ENCODE data around the gene ABCD1.
A peak's percentile ranks its signal among the peaks of the same experiment; 100 is the strongest.

Gene ABCD1

DNA sequence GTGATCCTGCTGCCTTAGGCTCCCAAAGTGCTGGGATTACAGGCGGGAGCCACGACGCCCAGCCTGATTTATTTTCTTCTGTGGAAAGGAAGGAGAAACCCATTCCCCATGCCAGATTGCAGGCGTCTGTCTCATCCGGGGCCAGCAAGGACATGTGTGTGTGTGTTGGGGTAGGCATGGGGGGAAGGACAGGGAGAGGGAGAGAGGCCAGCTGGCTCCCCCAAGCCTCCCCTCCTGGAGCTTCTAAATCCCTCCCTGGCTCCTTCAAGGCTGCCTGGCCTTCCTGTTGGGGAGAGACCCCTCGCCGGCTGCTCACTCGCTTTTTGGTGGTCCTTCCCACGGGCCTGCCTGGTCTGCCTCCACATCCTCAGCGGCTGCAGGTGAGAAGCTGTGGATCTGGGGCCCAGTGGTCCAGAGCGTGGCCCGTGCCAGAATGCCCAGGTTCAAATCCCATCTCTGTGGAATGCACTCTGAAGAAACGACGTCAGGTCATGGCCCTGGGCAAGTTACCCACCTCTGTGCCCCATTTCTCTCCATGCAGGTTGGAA, 38.0 kb downstream of the ABCD1 start:
- DNase-seq (ENCODE audit: low read depth): no peak

DNA sequence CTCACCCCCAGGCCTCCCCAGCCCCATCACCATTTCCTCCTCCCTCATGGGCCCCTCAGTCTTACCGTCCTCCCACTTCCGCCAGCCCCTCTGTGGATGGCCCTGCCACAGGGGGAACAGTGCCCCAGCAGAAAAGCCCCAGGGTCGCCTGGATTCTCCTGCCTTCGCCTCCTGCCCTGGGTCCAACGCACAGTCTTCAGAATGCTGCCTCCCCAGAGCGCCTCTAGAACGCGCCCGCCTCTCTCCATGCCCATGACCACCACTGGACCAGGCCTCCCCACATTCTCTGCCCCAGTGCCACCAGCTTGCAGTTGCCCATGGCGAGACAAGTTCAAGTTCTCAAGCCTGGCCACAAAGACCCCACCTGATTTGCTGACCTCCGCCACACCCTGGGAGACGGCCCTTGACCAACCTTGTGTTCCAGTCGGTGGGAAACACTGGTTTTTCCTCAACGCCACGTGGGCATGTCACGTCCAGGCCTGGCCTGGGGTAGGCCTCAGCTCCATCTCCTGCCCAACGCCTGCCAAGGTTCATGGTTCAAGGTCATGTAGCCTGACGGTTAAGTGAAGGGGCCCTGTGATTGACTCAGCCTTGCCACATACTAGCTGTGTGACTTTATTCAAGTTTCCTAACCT, 38.8 kb downstream of the ABCD1 start:
- DNase-seq (ENCODE audit: low read depth): no peak

DNA sequence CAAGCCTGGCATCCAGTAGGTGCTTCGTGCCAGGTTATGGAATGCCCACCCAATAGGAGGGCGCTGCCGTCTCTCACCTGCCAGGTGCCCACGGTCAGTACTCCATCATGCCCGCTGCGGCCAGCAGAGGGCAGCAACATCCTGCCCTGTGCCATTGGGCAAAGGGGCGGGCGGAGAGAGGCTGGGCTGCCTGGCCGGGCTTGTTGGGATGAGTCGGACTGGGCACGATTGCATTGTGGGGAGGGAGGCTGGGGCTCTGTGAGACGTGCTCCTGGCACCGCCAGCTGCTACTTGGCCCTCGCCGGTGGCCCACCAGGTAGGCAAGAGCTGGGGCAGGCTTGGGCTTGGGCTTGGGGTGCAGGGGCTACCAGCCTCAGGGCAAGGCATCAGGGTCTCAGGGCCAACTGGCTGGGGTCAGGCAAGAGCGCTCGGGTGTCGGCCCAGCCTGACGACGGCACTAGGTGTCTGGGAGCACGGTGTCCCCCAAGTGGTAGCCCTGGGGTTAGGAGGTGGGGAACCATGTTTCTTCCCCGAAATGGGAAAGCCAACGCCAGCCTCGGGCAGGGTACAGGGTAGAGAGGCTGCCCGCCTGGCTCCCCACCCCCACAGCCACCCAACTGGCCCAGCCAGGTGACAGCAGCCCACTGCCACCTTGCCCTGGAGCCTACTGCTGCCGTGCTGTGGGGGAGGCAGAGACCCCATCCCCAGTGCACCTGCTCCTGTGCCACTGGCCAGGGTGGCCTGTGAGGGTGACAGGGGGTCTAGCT, 39.5 kb downstream of the ABCD1 start, which contains the start of gene PLXNB3:
PLXNB3 (plus strand) TSS at position 261 of the 767 bp plus-strand sequence. CDS start 1,287 bp downstream, outside the sequence.
- DNase-seq (ENCODE audit: low read depth): peak; percentile 50

DNA sequence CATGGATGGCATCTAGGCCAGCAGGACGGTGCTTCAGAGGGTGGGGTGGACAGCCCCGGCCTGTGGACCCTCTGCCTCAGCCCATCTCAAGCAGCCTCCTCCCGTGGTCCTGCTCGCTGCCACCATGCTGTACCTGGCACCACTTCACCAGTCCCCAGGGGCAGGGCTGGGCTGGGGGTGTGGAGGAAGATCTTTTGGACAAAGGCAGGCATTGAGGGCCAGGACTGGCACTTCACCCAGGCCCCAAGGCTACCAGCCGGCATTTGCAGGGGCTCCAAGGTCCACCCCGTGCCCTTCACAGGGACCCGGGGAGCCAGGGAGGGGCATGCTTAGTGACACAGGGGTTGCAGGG, 40.1 kb downstream of the ABCD1 start:
- DNase-seq (ENCODE audit: low read depth): no peak

DNA sequence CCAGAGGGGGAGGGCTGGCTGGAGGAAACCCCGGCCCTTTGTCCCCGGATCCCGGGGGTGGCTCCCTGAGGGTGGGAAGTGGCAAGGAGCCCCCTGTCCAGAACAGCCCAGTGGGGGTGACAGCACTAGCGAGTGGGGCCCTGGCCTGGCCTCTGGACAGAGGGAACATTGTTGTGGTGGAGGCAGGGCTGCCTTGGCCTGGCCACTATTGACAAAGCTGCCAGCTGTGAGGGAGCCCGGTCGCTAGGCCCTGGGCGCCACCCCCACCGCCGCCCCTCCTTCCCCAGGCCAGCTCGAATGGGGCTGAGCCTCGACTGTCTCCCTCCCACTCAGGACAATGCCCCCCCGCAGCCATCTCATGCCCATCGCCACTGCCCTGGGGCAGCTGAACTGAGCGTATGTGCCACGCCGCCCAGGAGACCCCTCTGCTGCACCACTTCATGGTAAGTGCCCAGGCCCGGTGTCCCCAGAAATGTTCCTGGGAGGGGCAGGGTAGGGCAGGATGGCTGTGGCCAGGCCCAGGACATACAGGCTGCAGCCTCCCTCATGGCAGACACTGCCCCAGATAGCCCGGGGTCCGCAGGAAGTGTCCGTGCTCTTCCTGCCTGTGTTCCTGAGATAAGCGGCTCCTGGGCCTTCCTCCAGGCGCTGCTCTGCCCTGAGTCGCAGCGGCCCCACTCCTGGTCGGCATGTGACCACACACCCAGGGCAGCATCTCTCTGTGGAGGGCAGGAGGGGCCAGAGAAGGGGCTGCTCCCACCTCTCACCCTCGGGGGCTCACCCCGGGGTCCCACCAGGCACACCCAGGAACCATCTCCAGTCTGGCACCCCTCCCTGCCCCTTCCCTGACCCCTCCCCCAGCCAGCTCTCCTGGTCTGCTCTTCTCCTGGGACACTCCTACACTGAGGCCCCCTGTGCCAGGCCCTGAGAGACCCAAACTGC, 40.8 kb downstream of the ABCD1 start:
- DNase-seq (ENCODE audit: low read depth): no peak

DNA sequence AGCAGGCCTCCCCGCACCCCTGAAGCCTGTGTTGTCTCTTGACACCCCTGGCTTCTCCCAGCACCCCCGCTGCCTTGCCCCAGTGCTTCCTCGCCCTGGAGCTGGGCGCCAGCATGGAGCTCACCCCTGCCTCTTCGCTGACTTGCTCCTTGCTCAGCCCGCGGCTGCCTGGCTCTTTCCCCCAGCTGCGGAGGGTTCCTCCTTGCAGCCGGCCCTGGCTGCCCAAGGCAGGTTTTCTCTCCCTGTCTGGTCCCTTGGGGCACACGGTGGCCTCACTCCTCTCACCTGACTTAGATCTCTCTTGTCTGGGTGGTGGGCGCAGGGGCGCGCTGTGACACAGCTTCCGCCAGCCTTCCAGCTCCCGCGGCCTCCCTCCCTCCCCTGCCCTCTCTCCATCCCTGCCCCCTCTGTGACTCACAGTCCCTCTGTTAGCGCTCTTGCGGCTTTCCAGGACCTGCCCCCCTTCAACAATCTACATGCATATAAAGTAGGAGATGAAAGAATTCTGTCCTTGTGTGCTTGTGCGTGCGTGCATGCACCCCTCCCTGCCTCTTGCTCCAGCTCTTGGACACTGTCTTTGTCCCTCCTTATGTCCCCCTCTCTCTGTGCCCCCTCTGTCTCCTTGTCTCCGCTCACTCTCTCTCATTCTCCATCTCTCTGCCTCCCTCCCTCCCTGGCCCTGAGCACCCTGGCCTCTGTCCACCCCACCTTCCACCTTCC, 41.6 kb downstream of the ABCD1 start:
- DNase-seq (ENCODE audit: low read depth): peak; percentile 71

DNA sequence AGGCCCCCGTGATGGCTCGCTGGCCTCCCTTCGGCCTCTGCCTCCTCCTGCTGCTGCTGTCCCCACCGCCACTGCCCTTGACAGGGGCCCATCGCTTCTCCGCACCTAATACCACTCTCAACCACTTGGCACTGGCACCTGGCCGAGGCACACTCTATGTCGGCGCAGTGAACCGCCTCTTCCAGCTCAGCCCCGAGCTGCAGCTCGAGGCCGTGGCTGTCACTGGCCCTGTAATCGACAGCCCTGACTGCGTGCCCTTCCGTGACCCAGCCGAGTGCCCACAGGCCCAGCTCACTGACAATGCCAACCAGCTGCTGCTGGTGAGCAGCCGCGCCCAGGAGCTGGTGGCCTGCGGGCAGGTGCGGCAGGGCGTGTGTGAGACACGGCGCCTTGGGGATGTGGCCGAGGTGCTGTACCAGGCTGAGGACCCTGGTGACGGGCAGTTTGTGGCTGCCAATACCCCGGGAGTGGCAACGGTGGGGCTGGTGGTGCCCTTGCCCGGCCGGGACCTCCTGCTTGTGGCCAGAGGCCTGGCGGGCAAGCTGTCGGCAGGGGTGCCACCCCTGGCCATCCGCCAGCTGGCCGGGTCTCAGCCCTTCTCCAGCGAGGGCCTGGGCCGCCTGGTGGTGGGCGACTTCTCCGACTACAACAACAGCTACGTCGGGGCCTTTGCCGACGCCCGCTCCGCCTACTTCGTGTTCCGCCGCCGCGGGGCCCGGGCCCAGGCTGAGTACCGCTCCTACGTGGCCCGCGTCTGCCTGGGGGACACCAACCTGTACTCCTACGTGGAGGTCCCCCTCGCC, 42.4 kb downstream of the ABCD1 start:
- no peak for DNase-seq (ENCODE audit: low read depth)

DNA sequence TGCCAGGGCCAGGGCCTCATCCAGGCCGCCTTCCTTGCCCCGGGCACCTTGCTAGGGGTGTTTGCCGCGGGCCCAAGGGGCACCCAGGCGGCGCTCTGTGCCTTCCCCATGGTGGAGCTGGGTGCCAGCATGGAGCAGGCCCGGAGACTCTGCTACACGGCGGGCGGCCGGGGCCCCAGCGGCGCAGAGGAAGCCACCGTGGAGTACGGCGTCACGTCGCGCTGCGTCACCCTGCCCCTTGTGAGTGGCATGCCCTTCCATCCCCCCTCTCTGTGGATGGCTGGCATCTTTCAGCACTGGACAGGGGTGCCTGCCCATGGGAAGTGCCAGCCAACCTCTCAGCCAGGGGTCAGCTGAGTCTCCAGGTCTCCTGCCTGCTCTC, 43.0 kb downstream of the ABCD1 start:
- DNase-seq (ENCODE audit: low read depth): no peak

DNA sequence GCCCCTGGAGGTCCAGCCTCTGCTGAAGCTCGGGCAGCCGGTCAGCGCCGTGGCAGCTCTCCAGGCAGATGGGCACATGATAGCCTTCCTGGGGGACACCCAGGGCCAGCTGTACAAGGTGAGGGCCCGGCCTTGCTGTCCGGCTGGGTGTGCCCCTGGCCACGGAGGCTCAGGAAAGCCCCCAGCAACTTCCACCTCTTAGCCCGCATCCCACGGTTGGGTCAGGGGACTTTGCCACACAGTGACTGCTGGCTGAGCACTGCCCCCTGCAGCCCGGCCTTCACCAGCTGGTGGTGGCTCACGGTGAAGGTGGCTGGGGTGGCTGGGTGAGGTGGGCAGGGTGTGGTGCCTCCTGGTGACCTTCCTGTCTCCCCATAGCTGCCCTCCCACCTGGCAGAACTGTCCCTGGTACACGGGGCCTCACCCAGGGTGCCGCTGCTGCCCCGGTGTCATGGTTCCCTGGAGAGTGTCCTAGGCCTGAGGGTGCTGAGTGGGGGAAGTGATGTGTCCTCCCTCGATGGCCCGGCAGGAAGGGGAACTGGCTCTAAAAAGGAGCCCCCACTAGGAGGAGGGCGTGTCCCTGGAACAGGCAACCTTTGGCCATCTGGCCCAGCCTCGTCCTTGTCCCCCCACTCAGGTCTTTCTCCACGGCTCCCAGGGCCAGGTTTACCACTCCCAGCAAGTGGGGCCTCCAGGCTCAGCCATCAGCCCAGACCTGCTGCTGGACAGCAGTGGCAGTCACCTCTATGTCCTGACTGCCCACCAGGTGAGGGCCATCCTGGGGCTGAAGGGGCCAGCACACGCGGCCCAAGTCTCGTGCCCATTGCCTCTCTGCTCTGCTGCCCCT, 43.9 kb downstream of the ABCD1 start:
- no peak for DNase-seq (ENCODE audit: low read depth)

DNA sequence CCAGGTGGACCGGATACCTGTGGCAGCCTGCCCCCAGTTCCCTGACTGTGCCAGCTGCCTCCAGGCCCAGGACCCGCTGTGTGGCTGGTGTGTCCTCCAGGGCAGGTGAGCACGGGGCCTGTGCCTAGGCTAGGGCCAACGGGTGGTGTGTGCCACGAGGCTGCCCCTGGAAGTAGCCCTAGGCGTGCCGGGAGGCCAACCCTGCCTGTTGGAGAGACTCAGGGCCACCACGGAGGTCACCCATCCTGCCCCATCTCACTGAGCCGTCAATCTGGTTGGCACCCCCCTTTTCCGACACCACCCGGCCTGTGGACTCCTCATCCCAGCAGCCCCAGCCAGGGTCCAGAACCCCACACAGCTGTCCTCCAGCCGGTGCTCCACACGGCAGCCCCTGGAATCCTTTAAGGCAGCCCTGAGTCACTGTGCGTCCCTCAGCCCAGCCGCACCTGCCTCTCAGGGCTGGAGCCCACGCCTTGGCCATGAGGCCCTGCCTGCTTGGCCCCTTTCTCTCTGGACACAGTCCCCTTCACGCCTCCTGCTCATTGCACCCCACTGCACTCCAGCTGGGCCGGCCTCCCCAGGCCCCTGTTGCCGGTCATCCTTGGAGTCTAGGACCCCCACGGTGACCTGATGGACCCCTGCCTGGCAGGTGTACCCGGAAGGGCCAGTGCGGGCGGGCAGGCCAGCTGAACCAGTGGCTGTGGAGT, 44.7 kb downstream of the ABCD1 start:
- DNase-seq (ENCODE audit: low read depth): no peak

DNA sequence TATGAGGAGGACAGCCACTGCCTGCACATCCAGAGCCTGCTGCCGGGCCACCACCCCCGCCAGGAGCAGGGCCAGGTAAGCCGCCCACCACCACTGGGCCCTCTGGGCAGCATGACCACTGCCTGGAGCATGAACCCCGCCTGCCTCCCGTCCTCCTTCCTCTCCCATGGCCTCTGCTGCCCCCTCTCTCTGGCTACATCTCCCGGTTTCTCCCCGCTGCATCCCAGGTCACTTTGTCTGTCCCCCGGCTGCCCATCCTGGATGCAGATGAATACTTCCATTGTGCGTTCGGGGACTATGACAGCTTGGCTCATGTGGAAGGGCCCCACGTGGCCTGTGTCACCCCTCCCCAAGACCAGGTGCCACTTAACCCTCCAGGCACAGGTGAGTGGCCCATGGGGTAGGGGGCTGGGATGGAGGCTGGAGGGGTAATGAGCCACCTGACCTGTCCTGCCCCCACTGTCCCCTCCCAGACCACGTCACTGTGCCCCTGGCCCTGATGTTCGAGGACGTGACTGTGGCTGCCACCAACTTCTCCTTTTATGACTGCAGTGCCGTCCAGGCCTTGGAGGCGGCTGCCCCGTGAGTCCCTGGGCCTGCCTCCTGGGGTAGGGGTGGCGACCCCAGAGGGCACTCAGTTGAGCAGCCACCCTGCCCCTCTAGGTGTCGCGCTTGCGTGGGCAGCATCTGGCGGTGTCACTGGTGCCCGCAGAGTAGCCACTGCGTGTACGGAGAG, 45.4 kb downstream of the ABCD1 start:
- no peak for DNase-seq (ENCODE audit: low read depth)

DNA sequence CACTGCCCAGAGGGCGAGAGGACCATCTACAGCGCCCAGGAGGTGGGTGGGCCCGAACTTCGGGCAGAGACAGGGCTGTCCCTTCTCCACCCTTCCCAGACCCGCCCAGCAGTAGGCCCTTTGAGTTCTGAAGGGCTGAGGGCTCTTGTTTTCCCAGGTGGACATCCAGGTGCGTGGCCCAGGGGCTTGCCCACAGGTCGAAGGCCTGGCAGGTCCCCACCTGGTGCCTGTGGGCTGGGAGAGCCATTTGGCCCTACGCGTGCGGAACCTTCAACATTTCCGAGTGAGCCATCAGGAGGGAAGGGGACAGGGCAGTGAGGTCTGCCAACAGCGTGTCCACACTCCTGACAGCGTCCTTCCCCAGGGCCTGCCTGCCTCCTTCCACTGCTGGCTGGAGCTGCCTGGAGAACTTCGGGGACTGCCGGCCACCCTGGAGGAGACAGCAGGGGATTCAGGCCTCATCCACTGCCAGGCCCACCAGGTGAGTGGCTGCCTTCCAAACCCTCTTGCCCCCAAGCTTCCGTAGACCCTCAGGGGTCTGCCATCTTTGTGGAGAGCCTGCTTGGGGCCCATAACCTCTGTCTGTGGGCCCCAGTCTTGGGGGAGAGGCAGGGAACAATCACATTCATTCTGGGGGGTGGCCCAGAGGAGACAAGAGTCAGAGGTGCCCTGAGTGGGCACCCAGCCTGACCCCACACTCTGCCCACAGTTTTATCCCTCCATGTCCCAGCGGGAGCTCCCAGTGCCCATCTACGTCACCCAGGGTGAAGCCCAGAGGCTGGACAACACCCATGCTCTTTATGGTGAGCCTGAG, 46.2 kb downstream of the ABCD1 start:
- no peak for DNase-seq (ENCODE audit: low read depth)

DNA sequence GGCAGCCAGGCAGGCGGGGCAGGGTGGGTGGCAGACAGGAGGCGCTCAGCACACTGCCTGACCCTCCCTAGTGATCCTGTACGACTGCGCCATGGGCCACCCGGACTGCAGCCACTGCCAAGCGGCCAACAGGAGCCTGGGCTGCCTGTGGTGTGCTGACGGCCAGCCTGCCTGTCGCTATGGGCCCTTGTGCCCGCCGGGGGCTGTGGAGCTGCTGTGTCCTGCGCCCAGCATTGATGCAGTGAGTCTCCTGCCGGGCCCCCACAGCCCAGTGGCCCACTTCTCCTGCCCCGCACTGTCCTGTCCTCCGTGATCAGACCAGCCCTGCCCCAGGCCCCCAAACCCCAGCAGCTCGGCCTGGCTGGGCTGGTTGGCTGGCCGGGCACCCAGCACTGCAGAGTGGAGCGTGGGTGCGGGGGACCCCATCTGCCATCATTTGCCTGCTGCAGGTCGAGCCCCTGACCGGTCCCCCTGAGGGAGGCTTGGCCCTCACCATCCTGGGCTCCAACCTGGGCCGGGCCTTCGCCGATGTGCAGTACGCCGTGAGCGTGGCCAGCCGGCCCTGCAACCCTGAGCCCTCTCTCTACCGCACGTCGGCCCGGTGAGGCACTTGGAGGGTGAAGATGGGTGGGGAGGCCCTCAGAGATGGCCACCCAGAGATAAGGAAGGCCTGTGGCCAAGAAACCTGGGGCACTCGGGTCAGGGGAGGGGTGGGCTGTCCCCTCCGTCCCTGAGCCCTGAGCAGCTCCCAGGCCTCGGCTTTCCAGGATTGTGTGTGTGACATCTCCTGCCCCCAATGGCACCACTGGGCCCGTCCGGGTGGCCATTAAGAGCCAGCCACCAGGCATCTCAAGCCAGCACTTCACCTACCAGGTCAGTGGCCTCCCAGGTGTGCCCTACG, 47.0 kb downstream of the ABCD1 start:
- no peak for DNase-seq (ENCODE audit: low read depth)

DNA sequence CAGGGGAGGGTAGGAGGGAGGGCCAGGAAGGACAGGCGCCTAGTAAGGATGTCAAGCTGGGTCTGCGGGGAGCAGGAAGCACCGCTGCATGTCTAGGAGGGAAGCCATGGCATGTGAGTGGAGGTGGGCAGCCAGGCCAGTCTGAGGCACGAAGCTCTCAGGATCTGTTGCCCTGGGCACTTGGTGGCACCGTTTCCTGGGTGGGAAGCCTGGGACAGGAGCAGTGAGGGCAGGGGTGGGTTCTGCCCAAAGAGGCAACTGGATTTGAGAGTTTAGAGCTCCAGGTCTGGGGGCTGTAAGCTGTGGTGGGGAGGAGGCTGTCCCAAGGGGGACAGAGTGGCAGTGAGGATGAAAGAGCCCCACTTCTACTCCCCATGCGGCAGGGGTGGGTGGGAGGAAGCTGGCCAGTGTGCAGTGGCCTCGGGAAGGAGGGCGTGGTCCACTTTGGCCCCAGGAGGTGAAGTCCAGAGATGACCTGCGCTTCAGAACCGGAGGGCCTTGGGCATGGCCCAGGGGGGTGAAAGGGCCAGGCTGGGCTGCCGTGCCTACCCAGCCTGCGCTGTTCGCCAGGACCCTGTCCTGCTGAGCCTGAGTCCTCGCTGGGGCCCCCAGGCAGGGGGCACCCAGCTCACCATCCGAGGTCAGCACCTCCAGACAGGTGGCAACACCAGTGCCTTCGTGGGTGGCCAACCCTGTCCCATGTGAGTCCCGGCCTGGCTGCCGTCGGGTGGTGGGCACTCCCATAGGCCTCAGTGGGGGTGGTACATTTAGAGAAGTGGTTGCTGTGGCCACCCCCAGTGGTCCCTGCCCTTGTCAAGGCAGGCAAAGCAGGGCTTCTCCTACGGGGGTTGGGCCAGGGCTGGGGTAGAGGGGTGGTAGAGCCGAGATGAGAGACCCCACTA, 47.9 kb downstream of the ABCD1 start:
- DNase-seq (ENCODE audit: low read depth): no peak

DNA sequence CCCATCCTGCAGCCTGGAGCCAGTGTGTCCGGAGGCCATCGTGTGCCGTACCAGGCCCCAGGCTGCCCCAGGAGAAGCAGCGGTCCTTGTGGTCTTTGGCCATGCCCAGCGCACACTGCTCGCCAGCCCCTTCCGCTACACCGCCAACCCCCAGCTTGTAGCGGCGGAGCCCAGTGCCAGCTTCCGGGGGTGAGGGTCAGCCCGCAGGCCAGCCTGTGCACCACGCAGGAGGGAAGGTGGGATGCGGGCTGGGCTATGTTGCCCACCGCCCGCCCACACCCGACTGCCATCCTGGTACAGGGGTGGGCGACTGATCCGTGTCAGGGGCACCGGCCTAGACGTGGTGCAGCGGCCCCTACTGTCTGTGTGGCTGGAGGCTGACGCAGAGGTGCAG, 48.6 kb downstream of the ABCD1 start:
- DNase-seq (ENCODE audit: low read depth): no peak

Measured in iris pigment epithelial cell (primary cell).